Fibroblast of peridontal ligament (primary cell): ENCODE data around the gene CFL1.
A peak's percentile ranks its signal among the peaks of the same experiment; 100 is the strongest.
"Not testable (repeated sequence)": the region's sequence is repeated elsewhere in the genome, so short reads cannot be mapped to it uniquely, and the experiment has no call there.

Experiments used
- DNase-seq: peaks from one replicate; pipeline ENCODE4 v3.0.0-alpha.2; 2010; ENCODE audit errors: extremely low read depth

CFL1 gene

GRCh38 chr11:65842144-65842543 lies 15.8 kb downstream of the CFL1 start:
- DNase-seq = no peak

- DNase-seq = no peak
Observed at GRCh38 chr11:65834202-65834601, 23.8 kb downstream of the CFL1 start.

GRCh38 chr11:65833297-65834030 lies 24.5 kb downstream of the CFL1 start, which contains the start of gene SNX32:
Gene SNX32 (plus strand): TSS chr11:65833963. CDS start chr11:65834066, 103 bp downstream.
- DNase-seq = peak; percentile 87

GRCh38 chr11:65832231-65832630 lies 25.7 kb downstream of the CFL1 start:
- not testable (repeated sequence) for DNase-seq

GRCh38 chr11:65829459-65829858 lies 28.5 kb downstream of the CFL1 start:
- DNase-seq = no peak

- no peak for DNase-seq
Observed at GRCh38 chr11:65826984-65827735, 30.8 kb downstream of the CFL1 start.

- DNase-seq = no peak
Observed at GRCh38 chr11:65822776-65823528, 35.0 kb downstream of the CFL1 start.

GRCh38 chr11:65821107-65821506 lies 36.9 kb downstream of the CFL1 start:
- DNase-seq = no peak

GRCh38 chr11:65817835-65818680 lies 39.9 kb downstream of the CFL1 start:
- DNase-seq = peak; percentile 83

- DNase-seq = peak; percentile 31
Observed at GRCh38 chr11:65817312-65817834, 40.6 kb downstream of the CFL1 start.

- DNase-seq = no peak
Observed at GRCh38 chr11:65816696-65817095, 41.3 kb downstream of the CFL1 start.

GRCh38 chr11:65814986-65815565 lies 42.9 kb downstream of the CFL1 start:
- no peak for DNase-seq

GRCh38 chr11:65814131-65814985 lies 43.6 kb downstream of the CFL1 start:
- DNase-seq = no peak

GRCh38 chr11:65811764-65812475 lies 46.1 kb downstream of the CFL1 start:
- no peak for DNase-seq

GRCh38 chr11:65810046-65810868 lies 47.7 kb downstream of the CFL1 start:
- no peak for DNase-seq

GRCh38 chr11:65809496-65809895 lies 48.5 kb downstream of the CFL1 start:
- no peak for DNase-seq

- DNase-seq = no peak
Observed at GRCh38 chr11:65808744-65809341, 49.1 kb downstream of the CFL1 start.

GRCh38 chr11:65806979-65807378 lies 51.0 kb downstream of the CFL1 start:
- DNase-seq = no peak
